ENCODE data around the gene DNAJC15. TPM values are rescaled to one million over a fixed set of nuclear protein-coding genes. Genes with fewer than 3 reads are reported as not detected.

DNAJC15 gene
- polyA plus RNA-seq, 3 donors, result 8.3 to 31.1 (median 22.0) TPM

DNA sequence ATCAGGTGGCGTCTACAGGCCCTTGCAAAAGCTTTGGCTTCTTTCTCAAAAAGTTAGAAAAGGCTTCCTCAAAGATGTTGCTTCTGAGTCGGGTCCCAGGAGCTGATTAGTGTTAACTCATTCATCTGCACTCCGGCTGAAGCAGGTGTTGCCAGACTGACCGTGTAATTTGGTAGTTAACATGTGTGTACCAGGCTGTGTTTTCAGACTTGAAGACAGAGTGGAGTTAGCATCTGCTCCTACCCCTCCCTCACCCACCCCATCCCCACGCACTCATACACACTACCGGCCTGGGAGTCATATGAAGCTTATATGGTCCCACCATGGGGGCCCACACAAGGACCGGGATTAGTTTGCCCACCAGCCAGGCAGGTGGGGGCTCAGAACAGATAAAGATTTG lies 111.5 kb downstream of the DNAJC15 start:
- H3K36me3 ChIP-seq (replicated peaks in 1 of 2; ENCODE audit: control insufficient read depth in 1 of 2, insufficient read depth in 2 of 2, low read length in 2 of 2), result no peaks in the 10 kb centered on the region
- intact Hi-C loops (cut with micrococcal nuclease), result no loop called here

DNA sequence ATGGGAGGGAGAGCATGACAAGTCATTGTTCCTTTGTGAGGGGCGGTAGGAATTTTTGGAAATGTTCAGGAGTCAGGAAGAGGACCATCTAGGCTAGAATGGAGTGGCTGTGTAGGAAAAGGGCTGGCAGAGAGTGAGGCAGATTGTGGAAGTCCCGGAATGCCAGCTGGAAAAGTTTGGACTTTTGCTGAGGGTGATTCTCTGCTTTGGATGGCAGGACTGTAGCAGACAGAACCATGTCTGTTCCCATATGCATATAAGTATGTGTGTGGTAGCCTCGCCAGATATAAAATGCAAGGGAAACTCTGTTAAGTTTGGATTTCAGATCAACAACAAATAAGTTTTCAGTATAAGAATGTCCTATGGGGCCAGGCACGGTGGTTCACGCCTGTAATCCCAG lies 112.1 kb downstream of the DNAJC15 start:
- H4K20me1 ChIP-seq (ENCODE audit: insufficient read depth, low read length), result no peaks in the 10 kb centered on the region
- H3K9ac ChIP-seq (ENCODE audit: insufficient read depth, low read length, poor library complexity, severe bottlenecking), result no peak overlapping the region
- Mint-ChIP-seq H3K4me1 (no peaks in the 10 kb centered on the region), H3K9me3 (no peaks in the 10 kb centered on the region), H3K36me3 (no peaks in the 10 kb centered on the region), H3K27me3 (ENCODE audit: low read depth in 3 of 3) (peaks cover 5 to 7% (median 6%) of the 10 kb centered on the region in 3 donors), H3K27ac (no peak overlapping the region), H3K4me3 (no peak overlapping the region)
- TF ChIP-seq, protein P1, sequence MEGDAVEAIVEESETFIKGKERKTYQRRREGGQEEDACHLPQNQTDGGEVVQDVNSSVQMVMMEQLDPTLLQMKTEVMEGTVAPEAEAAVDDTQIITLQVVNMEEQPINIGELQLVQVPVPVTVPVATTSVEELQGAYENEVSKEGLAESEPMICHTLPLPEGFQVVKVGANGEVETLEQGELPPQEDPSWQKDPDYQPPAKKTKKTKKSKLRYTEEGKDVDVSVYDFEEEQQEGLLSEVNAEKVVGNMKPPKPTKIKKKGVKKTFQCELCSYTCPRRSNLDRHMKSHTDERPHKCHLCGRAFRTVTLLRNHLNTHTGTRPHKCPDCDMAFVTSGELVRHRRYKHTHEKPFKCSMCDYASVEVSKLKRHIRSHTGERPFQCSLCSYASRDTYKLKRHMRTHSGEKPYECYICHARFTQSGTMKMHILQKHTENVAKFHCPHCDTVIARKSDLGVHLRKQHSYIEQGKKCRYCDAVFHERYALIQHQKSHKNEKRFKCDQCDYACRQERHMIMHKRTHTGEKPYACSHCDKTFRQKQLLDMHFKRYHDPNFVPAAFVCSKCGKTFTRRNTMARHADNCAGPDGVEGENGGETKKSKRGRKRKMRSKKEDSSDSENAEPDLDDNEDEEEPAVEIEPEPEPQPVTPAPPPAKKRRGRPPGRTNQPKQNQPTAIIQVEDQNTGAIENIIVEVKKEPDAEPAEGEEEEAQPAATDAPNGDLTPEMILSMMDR (IDR thresholded peaks at IDR 0.05), result no peak
- H3K9me3 ChIP-seq (replicated peaks in 1 of 2; ENCODE audit: control insufficient read depth in 1 of 2, insufficient read depth in 1 of 2, low read length in 2 of 2), result no peaks in the 10 kb centered on the region
- no peak overlapping the region for H2AFZ ChIP-seq (ENCODE audit: insufficient read depth, low read depth, low read length, poor library complexity, severe bottlenecking)
- intact Hi-C loops (cut with micrococcal nuclease), result no loop called here
- H3K4me2 ChIP-seq (replicated peaks; ENCODE audit: extremely low read depth, low read length, poor library complexity, severe bottlenecking), result no peak overlapping the region
- no peak overlapping the region for H3K27ac ChIP-seq (ENCODE audit: low read depth in 1 of 2, low read length in 2 of 2)
- WGBS (ENCODE audit: insufficient coverage), result 94% methylated on average over 4 of the region's 5 CpGs
- H3K4me3 ChIP-seq (replicated peaks in 1 of 3; ENCODE audit: low read depth in 2 of 3, low read length in 3 of 3), result no peak overlapping the region
- no peaks in the 10 kb centered on the region for H3K4me1 ChIP-seq (ENCODE audit: control insufficient read depth in 1 of 2, insufficient read depth in 2 of 2, low read length in 2 of 2)
- no peaks in the 10 kb centered on the region for H3K27me3 ChIP-seq (ENCODE audit: control insufficient read depth in 2 of 2, insufficient read depth in 2 of 2, low read length in 2 of 2)
- no peak for DNase-seq
- H3K79me2 ChIP-seq (ENCODE audit: insufficient read depth, low read length), result no peaks in the 10 kb centered on the region
- H3K36me3 ChIP-seq (replicated peaks in 1 of 2; ENCODE audit: control insufficient read depth in 1 of 2, insufficient read depth in 2 of 2, low read length in 2 of 2), result no peaks in the 10 kb centered on the region

More for the DNA sequence above, 111.5 kb downstream of the DNAJC15 start:
- no peaks in the 10 kb centered on the region for H3K9me3 ChIP-seq (replicated peaks in 1 of 2; ENCODE audit: control insufficient read depth in 1 of 2, insufficient read depth in 1 of 2, low read length in 2 of 2)
- no peak overlapping the region for H2AFZ ChIP-seq (ENCODE audit: insufficient read depth, low read depth, low read length, poor library complexity, severe bottlenecking)
- no peaks in the 10 kb centered on the region for H3K79me2 ChIP-seq (ENCODE audit: insufficient read depth, low read length)
- H3K4me3 ChIP-seq (replicated peaks in 1 of 3; ENCODE audit: low read depth in 2 of 3, low read length in 3 of 3), result no peak overlapping the region
- no peak overlapping the region for H3K27ac ChIP-seq (ENCODE audit: low read depth in 1 of 2, low read length in 2 of 2)
- 76% methylated on average over 2 of the region's 7 CpGs for WGBS (ENCODE audit: insufficient coverage)
- no peak overlapping the region for H3K9ac ChIP-seq (ENCODE audit: insufficient read depth, low read length, poor library complexity, severe bottlenecking)
- no peaks in the 10 kb centered on the region for H4K20me1 ChIP-seq (ENCODE audit: insufficient read depth, low read length)
- H3K9me3 Mint-ChIP-seq, result no peaks in the 10 kb centered on the region
- H3K4me1 ChIP-seq (ENCODE audit: control insufficient read depth in 1 of 2, insufficient read depth in 2 of 2, low read length in 2 of 2), result no peaks in the 10 kb centered on the region
- H3K4me2 ChIP-seq (replicated peaks; ENCODE audit: extremely low read depth, low read length, poor library complexity, severe bottlenecking), result no peak overlapping the region
- no peaks in the 10 kb centered on the region for H3K36me3 Mint-ChIP-seq
- no peak overlapping the region for H3K4me3 Mint-ChIP-seq
- peaks cover 5 to 10% (median 6%) of the 10 kb centered on the region in 3 donors for H3K27me3 Mint-ChIP-seq (ENCODE audit: low read depth in 3 of 3)
- no peaks in the 10 kb centered on the region for H3K27me3 ChIP-seq (ENCODE audit: control insufficient read depth in 2 of 2, insufficient read depth in 2 of 2, low read length in 2 of 2)
- H3K4me1 Mint-ChIP-seq, result no peaks in the 10 kb centered on the region
- DNase-seq, result no peak
- TF ChIP-seq, protein P1 (IDR thresholded peaks at IDR 0.05), result no peak
- no peak overlapping the region for H3K27ac Mint-ChIP-seq
